Hematopoietic multipotent progenitor cell treated with erythropoietin and hydrocortisone succinate and interleukin-3 and kit ligand, for 17 days (in vitro differentiated cells): ENCODE data around the gene MAPK4.
"Not testable (repeated sequence)": the region's sequence is repeated elsewhere in the genome, so short reads cannot be mapped to it uniquely, and the experiment has no call there.

Experiments
- DNase-seq: peaks from one replicate; pipeline ENCODE4 v3.0.0-alpha.2; 2015; ENCODE audit warnings: low spot score

Gene MAPK4

GRCh38 chr18:50559752-50560680 lies at the start of gene MAPK4:
Gene MAPK4 (plus strand): TSS chr18:50560087. CDS start chr18:50663959, 103,872 bp downstream.
- DNase-seq: no peak

- not testable (repeated sequence) for DNase-seq
Observed at GRCh38 chr18:50517277-50517676, 42.6 kb upstream of the MAPK4 start.

- no peak for DNase-seq
Observed at GRCh38 chr18:50518787-50519546, 40.9 kb upstream of the MAPK4 start.

- DNase-seq: no peak
Observed at GRCh38 chr18:50523165-50523564, 36.7 kb upstream of the MAPK4 start.

- DNase-seq: no peak
Observed at GRCh38 chr18:50527636-50528307, 32.1 kb upstream of the MAPK4 start.

- no peak for DNase-seq
Observed at GRCh38 chr18:50528806-50529205, 31.1 kb upstream of the MAPK4 start.

GRCh38 chr18:50533822-50534221 lies 26.1 kb upstream of the MAPK4 start:
- not testable (repeated sequence) for DNase-seq

- not testable (repeated sequence) for DNase-seq
Observed at GRCh38 chr18:50544476-50544875, 15.4 kb upstream of the MAPK4 start.

- DNase-seq: no peak
Observed at GRCh38 chr18:50545936-50546335, 14.0 kb upstream of the MAPK4 start.

- no peak for DNase-seq
Observed at GRCh38 chr18:50548160-50548559, 11.7 kb upstream of the MAPK4 start.

GRCh38 chr18:50551651-50552050 lies 8.2 kb upstream of the MAPK4 start:
- not testable (repeated sequence) for DNase-seq

- DNase-seq: no peak
Observed at GRCh38 chr18:50558157-50558556, 1.7 kb upstream of the MAPK4 start.

GRCh38 chr18:50558948-50559751 lies 737 bp upstream of the MAPK4 start:
- no peak for DNase-seq

- no peak for DNase-seq
Observed at GRCh38 chr18:50560681-50561629, 1.1 kb downstream of the MAPK4 start.

- not testable (repeated sequence) for DNase-seq
Observed at GRCh38 chr18:50562258-50562657, 2.4 kb downstream of the MAPK4 start.

- no peak for DNase-seq
Observed at GRCh38 chr18:50562686-50563085, 2.8 kb downstream of the MAPK4 start.

- no peak for DNase-seq
Observed at GRCh38 chr18:50563376-50563775, 3.5 kb downstream of the MAPK4 start.

- DNase-seq: no peak
Observed at GRCh38 chr18:50569930-50570329, 10.0 kb downstream of the MAPK4 start.

- no peak for DNase-seq
Observed at GRCh38 chr18:50571606-50572005, 11.7 kb downstream of the MAPK4 start.

GRCh38 chr18:50573196-50573595 lies 13.3 kb downstream of the MAPK4 start:
- not testable (repeated sequence) for DNase-seq
